Suprapubic skin (tissue), 4 donors: ENCODE data around the gene PCNP. TPM values are rescaled to one million over a fixed set of nuclear protein-coding genes. Genes with fewer than 3 reads are reported as not detected.

Source experiments
- DNase-seq, 2 donors: peaks; one replicate each; pipeline ENCODE4 v3.0.0-alpha.2; 2019; ENCODE audit warnings: low spot score in 2 of 2
- H3K27ac ChIP-seq: fragments of 200-600 bp; sonication (generic); one replicate; pipeline ENCODE4 v1.5.1; 2019
- H3K27me3 ChIP-seq: fragments of 200-600 bp; sonication (generic); one replicate; pipeline ENCODE4 v1.5.1; 2019
- H3K36me3 ChIP-seq: fragments of 200-600 bp; sonication (generic); one replicate; pipeline ENCODE4 v1.5.1; 2019
- H3K4me1 ChIP-seq: fragments of 200-600 bp; sonication (generic); one replicate; pipeline ENCODE4 v1.5.1; 2019
- H3K4me3 ChIP-seq: fragments of 200-600 bp; sonication (generic); one replicate; pipeline ENCODE4 v1.5.1; 2019; ENCODE audit warnings: mild to moderate bottlenecking
- H3K9me3 ChIP-seq: fragments of 200-600 bp; sonication (generic); one replicate; pipeline ENCODE4 v1.5.1; 2019
- CTCF ChIP-seq, 2 donors: fragments of 200-600 bp in 1 of 2; fragments of 450-650 bp in 1 of 2; sonication (generic) in 1 of 2; IDR thresholded peaks; one replicate each; pipeline ENCODE4 v1.5.1; 2016 to 2019; ENCODE audit warnings: antibody characterized with exemption in 2 of 2, mild to moderate bottlenecking in 1 of 2, moderate library complexity in 1 of 2
- EP300 ChIP-seq: sonication (generic); formaldehyde crosslinking; IDR thresholded peaks from one replicate; pipeline ENCODE4 v1.6.1; 2017; ENCODE audit warnings: antibody characterized with exemption
- POLR2A ChIP-seq, 2 donors: fragments of 450-650 bp; IDR thresholded peaks; one replicate each; pipeline ENCODE4 v1.6.1; 2017; ENCODE audit warnings: antibody characterized with exemption in 2 of 2, mild to moderate bottlenecking in 2 of 2, moderate library complexity in 2 of 2
- POLR2AphosphoS5 ChIP-seq, 3 donors: sonication (generic); formaldehyde crosslinking; IDR thresholded peaks; one replicate each; pipeline ENCODE4 v1.6.1; 2017; ENCODE audit warnings: antibody characterized with exemption in 3 of 3
- WGBS: methylation state at CpG from one replicate; pipeline ENCODE4 v1.1.5; 2018; 5-methylcytosine and 5-hydroxymethylcytosine counted together
- total RNA-seq, 4 donors: library from RNA; depleted of rRNA; stranded (reverse); fragments of >200 nt; gene quantifications; one replicate each; pipeline ENCODE4 v1.1.0, GENCODE V29; 2016

PCNP gene
- 100 to 1,000 TPM in 1 of 4 donors, 10 to 100 TPM in 3; 53.8 to 133 (median 72.6) TPM for total RNA-seq

GRCh38 chr3:101573449-101574387, at the start of gene PCNP:
PCNP (plus strand) TSS chr3:101574180; CDS start chr3:101574216, 36 bp downstream.
- H3K9me3 ChIP-seq = no peaks in the 10 kb centered on the region
- peak within 1 kb of the TSS; percentile 98 for H3K27ac ChIP-seq
- H3K4me1 ChIP-seq = peaks cover 43% of the 10 kb centered on the region
- TF ChIP-seq CTCF (IDR thresholded peaks at IDR 0.05) (peak; percentile 80), POLR2AphosphoS5 (IDR thresholded peaks at IDR 0.05) (peak; percentile 57 to 96 (median 93)), EP300 (no peak), POLR2A (IDR thresholded peaks at IDR 0.05) (peak; percentile 37 to 80)
- DNase-seq = peak; percentile 99
- H3K27me3 ChIP-seq = no peaks in the 10 kb centered on the region
- H3K4me3 ChIP-seq = peak within 1 kb of the TSS; percentile 78
- H3K36me3 ChIP-seq = peaks cover 10% of the 10 kb centered on the region
- 3% methylated on average over 33 of the region's 47 CpGs for WGBS

- 80% methylated on average over 4 of the region's 4 CpGs for WGBS
- Histone ChIP-seq H3K4me3 (no peak overlapping the region), H3K27me3 (no peaks in the 10 kb centered on the region), H3K4me1 (no peaks in the 10 kb centered on the region), H3K36me3 (no peaks in the 10 kb centered on the region), H3K27ac (no peak overlapping the region), H3K9me3 (no peaks in the 10 kb centered on the region)
- DNase-seq = no peak
- TF ChIP-seq POLR2A (IDR thresholded peaks at IDR 0.05) (no peak), POLR2AphosphoS5 (IDR thresholded peaks at IDR 0.05) (no peak), EP300 (no peak), CTCF (IDR thresholded peaks at IDR 0.05) (no peak)
Observed at GRCh38 chr3:101527441-101527840, 46.5 kb upstream of the PCNP start.

GRCh38 chr3:101527906-101528305, 46.1 kb upstream of the PCNP start:
- H3K4me1 ChIP-seq = no peaks in the 10 kb centered on the region
- H3K4me3 ChIP-seq = no peak overlapping the region
- 71% methylated on average over 1 of the region's 1 CpG for WGBS
- no peak for TF ChIP-seq CTCF (IDR thresholded peaks at IDR 0.05)
- no peak overlapping the region for H3K27ac ChIP-seq
- no peak for DNase-seq
- H3K9me3 ChIP-seq = no peaks in the 10 kb centered on the region
- no peaks in the 10 kb centered on the region for H3K27me3 ChIP-seq
- no peaks in the 10 kb centered on the region for H3K36me3 ChIP-seq

- H3K4me3 ChIP-seq = no peak overlapping the region
- no peaks in the 10 kb centered on the region for H3K27me3 ChIP-seq
- H3K36me3 ChIP-seq = no peaks in the 10 kb centered on the region
- no peaks in the 10 kb centered on the region for H3K9me3 ChIP-seq
- DNase-seq = no peak
- no peak for TF ChIP-seq CTCF (IDR thresholded peaks at IDR 0.05)
- no peak for TF ChIP-seq POLR2A (IDR thresholded peaks at IDR 0.05)
- TF ChIP-seq EP300 = no peak
- no peak for TF ChIP-seq POLR2AphosphoS5 (IDR thresholded peaks at IDR 0.05)
- WGBS = 87% methylated on average over 4 of the region's 4 CpGs
- H3K4me1 ChIP-seq = no peaks in the 10 kb centered on the region
- H3K27ac ChIP-seq = no peak overlapping the region
Observed at GRCh38 chr3:101529816-101530685, 43.9 kb upstream of the PCNP start.

GRCh38 chr3:101530686-101531047, 43.3 kb upstream of the PCNP start:
- no peaks in the 10 kb centered on the region for H3K4me1 ChIP-seq
- no peaks in the 10 kb centered on the region for H3K9me3 ChIP-seq
- TF ChIP-seq POLR2AphosphoS5 (IDR thresholded peaks at IDR 0.05) = no peak
- no peak for TF ChIP-seq POLR2A (IDR thresholded peaks at IDR 0.05)
- no peak for TF ChIP-seq EP300
- TF ChIP-seq CTCF (IDR thresholded peaks at IDR 0.05) = no peak
- 60% methylated on average over 2 of the region's 2 CpGs for WGBS
- H3K36me3 ChIP-seq = no peaks in the 10 kb centered on the region
- no peak overlapping the region for H3K27ac ChIP-seq
- H3K27me3 ChIP-seq = no peaks in the 10 kb centered on the region
- no peak for DNase-seq
- no peak overlapping the region for H3K4me3 ChIP-seq
